DMS53 (cell line): ENCODE data around the gene FAM153A.
"Not testable (repeated sequence)": the region's sequence is repeated elsewhere in the genome, so short reads cannot be mapped to it uniquely, and the experiment has no call there.

Experiments
- DNase-seq: peaks from one replicate; lab custom pipeline; 2025; lab: John Stamatoyannopoulos, UW

FAM153A gene

GRCh38 chr5:177724858-177725257 lies 57.8 kb downstream of the FAM153A start:
- not testable (repeated sequence) for DNase-seq

DNA sequence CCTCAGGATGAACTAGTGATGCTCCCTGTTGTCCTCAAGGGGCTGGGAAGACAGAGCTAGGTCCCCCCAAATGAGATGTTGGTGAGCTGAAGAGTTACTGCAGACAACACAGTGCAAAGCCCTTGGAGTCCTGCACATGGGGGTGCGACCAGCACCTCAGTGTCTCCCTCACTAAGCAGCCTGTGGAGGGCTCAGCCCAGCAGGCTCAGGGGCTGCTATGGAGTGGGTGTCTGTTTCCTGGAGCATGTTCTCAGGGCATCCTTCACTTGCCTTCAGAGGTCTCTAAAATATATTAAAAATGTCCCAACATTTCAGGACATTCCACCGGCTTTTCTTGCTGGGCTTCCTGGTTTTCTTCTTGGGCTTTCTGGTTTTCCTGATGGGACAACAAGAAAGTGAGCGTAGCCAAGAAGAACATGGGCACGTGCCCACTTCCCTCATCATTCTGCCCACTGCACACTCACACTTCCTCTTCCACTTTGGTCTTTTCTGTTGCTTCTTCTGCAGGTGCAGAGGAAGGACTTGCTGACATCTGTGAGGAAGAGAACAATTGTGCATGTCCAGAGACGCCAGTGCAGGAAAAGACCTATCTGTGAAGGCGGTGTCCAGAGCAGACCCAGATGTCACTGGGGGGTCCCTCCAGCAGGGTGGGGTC lies 58.7 kb downstream of the FAM153A start:
- DNase-seq = not testable (repeated sequence)

GRCh38 chr5:177722829-177723228 lies 59.9 kb downstream of the FAM153A start:
- DNase-seq = not testable (repeated sequence)

DNA sequence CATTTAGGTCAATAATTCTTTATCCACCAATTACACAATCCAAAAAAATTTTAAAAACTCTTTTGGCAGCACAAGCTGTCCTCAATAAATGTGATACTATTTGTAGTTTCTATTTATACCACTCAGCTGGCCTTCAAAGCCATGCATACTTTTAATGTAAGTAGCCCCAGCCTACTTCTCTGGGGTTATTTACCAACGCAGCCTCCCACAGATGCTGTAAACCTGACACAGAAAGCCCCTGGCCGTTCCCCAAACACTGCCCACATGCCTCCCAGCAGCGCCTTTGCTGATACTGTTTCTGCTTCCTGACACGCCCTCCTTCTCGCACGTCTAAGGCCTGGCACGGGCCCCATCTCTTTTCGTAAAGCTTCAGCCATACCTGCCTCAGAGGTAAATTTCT lies 62.7 kb downstream of the FAM153A start:
- not testable (repeated sequence) for DNase-seq

GRCh38 chr5:177715423-177715822 lies 67.3 kb downstream of the FAM153A start:
- not testable (repeated sequence) for DNase-seq

GRCh38 chr5:177696100-177696499 lies 86.6 kb downstream of the FAM153A start:
- DNase-seq = not testable (repeated sequence)

GRCh38 chr5:177695356-177695930 lies 87.3 kb downstream of the FAM153A start:
- DNase-seq = not testable (repeated sequence)

GRCh38 chr5:177694518-177694835 lies 88.2 kb downstream of the FAM153A start:
- DNase-seq = not testable (repeated sequence)

DNA sequence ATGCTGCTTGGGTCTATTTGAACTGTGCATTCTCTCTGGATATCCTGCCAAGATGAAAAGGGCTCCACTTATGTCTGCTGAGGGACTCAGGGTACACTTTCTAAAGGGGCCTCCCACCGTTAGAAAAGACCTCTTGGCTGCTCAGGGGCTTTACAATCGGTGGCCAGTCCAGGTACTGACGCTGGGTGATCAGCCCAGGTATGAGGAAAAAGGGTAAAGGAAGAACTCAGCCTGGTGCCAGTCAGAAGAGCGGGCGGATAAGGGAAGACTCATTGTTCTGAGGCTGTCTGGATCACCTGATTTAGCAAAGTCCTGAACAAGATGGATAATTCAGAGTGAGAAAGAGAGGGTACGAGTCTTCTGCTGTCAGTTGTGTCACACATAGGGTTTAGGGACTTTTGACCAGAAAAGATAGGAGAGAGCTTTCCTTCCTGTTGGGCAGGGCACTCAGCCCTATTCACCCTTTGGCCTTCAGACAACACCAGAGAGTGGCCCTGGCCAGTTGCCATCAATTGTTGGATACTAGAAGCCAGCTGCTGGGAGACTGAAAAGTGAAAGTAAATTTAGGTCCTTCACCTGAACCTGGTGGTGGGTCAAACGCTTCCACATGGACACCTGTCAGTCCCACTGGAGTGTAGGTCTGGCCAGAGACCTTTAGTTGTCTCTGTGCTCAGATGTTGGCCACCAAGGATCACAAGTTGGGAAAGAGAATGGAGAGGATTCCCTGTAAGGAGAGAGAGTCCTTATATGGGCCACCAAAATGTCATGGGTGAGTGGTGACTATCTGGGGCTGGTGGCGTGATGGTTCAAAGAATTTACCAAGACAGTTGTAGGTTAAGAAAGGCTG lies 88.8 kb downstream of the FAM153A start:
- DNase-seq = peak; percentile 84

DNA sequence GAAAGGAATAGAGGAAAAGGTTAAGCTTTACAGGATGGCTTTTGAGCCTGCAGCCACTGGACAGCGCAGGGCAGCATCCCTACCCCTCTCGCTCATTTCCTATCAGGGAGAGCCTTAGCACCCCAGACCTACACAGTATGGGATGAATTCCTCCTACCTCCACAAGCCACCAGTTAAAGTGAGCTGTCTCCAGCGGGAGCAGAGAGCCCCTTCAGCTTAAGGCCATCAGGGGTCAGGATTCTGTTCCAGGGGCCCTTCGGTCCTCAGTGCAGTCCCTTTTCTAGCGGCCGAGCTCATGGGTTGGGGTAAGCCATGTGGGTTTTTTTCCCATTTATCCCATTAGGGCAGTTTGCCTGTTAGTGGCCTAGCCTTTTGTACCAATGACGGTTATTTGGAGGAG lies 89.7 kb downstream of the FAM153A start:
- DNase-seq = not testable (repeated sequence)

- not testable (repeated sequence) for DNase-seq
These were observed 90.2 kb downstream of the FAM153A start for GRCh38 chr5:177692507-177692906.

GRCh38 chr5:177689011-177689610 lies 93.6 kb downstream of the FAM153A start:
- DNase-seq = not testable (repeated sequence)

DNA sequence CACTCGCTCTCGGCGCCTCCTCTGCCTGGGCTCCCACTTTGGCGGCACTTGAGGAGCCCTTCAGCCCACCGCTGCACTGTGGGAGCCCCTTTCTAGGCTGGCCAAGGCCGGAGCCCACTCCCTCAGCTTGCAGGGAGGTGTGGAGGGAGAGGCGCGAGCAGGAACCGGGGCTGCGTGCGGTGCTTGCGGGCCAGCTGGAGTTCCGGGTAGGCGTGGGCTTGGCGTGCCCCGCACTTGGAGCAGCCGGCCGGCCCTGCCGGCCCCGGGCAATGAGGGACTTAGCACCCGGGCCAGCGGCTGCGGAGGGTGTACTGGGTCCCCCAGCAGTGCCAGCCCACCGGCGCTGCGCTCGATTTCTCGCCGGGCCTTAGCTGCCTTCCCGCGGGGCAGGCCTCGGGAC lies 94.6 kb downstream of the FAM153A start:
- not testable (repeated sequence) for DNase-seq

DNA sequence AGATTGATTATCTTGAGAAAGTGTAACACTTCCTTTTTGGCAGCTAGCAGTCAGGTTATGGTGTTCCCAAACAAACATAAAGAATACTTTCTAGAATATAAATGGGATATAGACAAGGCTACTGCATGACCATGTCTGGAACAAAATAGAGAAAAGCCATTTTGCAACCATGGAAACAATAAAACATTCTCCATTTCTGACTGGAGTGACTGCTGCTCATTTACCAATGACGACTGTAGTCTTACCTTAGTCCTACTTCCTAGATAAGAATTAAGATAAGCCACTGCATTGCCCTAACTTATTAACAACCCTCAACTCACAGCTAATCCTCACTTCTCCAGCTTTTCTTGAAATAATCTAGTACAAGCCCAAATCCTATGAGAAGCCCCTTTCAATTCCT lies 100.8 kb downstream of the FAM153A start:
- DNase-seq = not testable (repeated sequence)
